WTC11 (cell line): ENCODE data around the gene UCHL5. TPM values are rescaled to one million over a fixed set of nuclear protein-coding genes. Genes with fewer than 3 reads are reported as not detected.

Source experiments
- ATAC-seq: fragments of 200-7000 bp; cut with Tn5 transposase; 2 replicates; pipeline ENCODE4 v1.10.0; 2021; ENCODE audit warnings: mild to moderate bottlenecking, moderate library complexity
- CTCF ChIA-PET: fragments of 300-600 bp; sonication (Branson Sonifier 250); formaldehyde crosslinking; loops from one replicate; lab custom pipeline; 2021; ENCODE audit warnings: antibody characterized with exemption; lab: Charles Lee
- POLR2A ChIA-PET: fragments of 350-600 bp; sonication (Branson Sonifier 250); formaldehyde crosslinking; loops from one replicate; lab custom pipeline; 2021; ENCODE audit warnings: antibody characterized with exemption; lab: Charles Lee
- DNase-seq: peaks from one replicate; pipeline ENCODE4 v3.0.0; 2021; ENCODE audit warnings: low spot score
- H3K27ac Mint-ChIP-seq: 2 replicates; pipeline ENCODE4 v1.8.0; 2021; ENCODE audit warnings: mixed read lengths
- H3K27me3 Mint-ChIP-seq: 2 replicates; pipeline ENCODE4 v1.8.0; 2021; ENCODE audit warnings: low read depth, mild to moderate bottlenecking, moderate library complexity, mixed read lengths
- H3K36me3 Mint-ChIP-seq: 2 replicates; pipeline ENCODE4 v1.8.0; 2021; ENCODE audit warnings: mixed read lengths
- H3K4me1 Mint-ChIP-seq: 2 replicates; pipeline ENCODE4 v1.8.0; 2022; ENCODE audit warnings: mixed read lengths
- H3K4me3 Mint-ChIP-seq: 2 replicates; pipeline ENCODE4 v1.8.0; 2021; ENCODE audit warnings: mild to moderate bottlenecking, moderate library complexity, mixed read lengths
- H3K9me3 Mint-ChIP-seq: 2 replicates; pipeline ENCODE4 v1.8.0; 2021; ENCODE audit warnings: mixed read lengths
- E2F1 ChIP-seq: sonication (generic); formaldehyde crosslinking; IDR thresholded peaks from 2 replicates; pipeline ENCODE4 v1.8.0; 2022; ENCODE audit warnings: mild to moderate bottlenecking, missing genetic modification reagents
- ELF4 ChIP-seq: sonication (generic); formaldehyde crosslinking; IDR thresholded peaks from 2 replicates; pipeline ENCODE4 v1.8.1; 2022; ENCODE audit warnings: low read depth, mild to moderate bottlenecking, moderate library complexity, missing genetic modification reagents
- FOXP1 ChIP-seq: sonication (generic); formaldehyde crosslinking; IDR thresholded peaks from 2 replicates; pipeline ENCODE4 v1.8.0; 2022; ENCODE audit warnings: missing genetic modification reagents, mild to moderate bottlenecking, moderate library complexity, borderline replicate concordance
- FOXP4 ChIP-seq: sonication (generic); formaldehyde crosslinking; IDR thresholded peaks from 2 replicates; pipeline ENCODE4 v1.8.0; 2022; ENCODE audit warnings: mild to moderate bottlenecking, missing genetic modification reagents
- MXD4 ChIP-seq: fragments of 250-450 bp; sonication (Bioruptor Pico); IDR thresholded peaks from 2 replicates; pipeline ENCODE4 v1.8.0; 2021; ENCODE audit warnings: mild to moderate bottlenecking, moderate library complexity, borderline replicate concordance
- NFATC4 ChIP-seq: fragments of 250-450 bp; sonication (Bioruptor Pico); IDR thresholded peaks from 2 replicates; pipeline ENCODE4 v1.9.0; 2021; ENCODE audit warnings: mild to moderate bottlenecking
- NR1H2 ChIP-seq: sonication (generic); formaldehyde crosslinking; IDR thresholded peaks from 2 replicates; pipeline ENCODE4 v1.9.0; 2021; ENCODE audit warnings: mild to moderate bottlenecking, moderate library complexity, missing genetic modification reagents
- USF2 ChIP-seq: sonication (generic); formaldehyde crosslinking; IDR thresholded peaks from 2 replicates; pipeline ENCODE4 v1.8.1; 2023; ENCODE audit warnings: mild to moderate bottlenecking, missing genetic modification reagents, moderate library complexity
- ZBTB21 ChIP-seq: sonication (generic); formaldehyde crosslinking; IDR thresholded peaks from 2 replicates; pipeline ENCODE4 v1.8.1; 2023; ENCODE audit warnings: mild to moderate bottlenecking, missing genetic modification reagents, borderline replicate concordance
- ZBTB43 ChIP-seq: sonication (generic); formaldehyde crosslinking; IDR thresholded peaks from 2 replicates; pipeline ENCODE4 v1.8.1; 2023; ENCODE audit warnings: mild to moderate bottlenecking, missing genetic modification reagents
- ZNF671 ChIP-seq: fragments of 250-450 bp; sonication (Bioruptor Pico); IDR thresholded peaks from 2 replicates; pipeline ENCODE4 v1.8.0; 2021; ENCODE audit warnings: mild to moderate bottlenecking
- ZSCAN18 ChIP-seq: fragments of 250-450 bp; sonication (Bioruptor Pico); IDR thresholded peaks from 2 replicates; pipeline ENCODE4 v2.1.2; 2022; ENCODE audit warnings: mild to moderate bottlenecking, moderate library complexity
- total RNA-seq: library from RNA; stranded (reverse); gene quantifications from 3 replicates; pipeline ENCODE4 v1.2.3, GENCODE V29; 2021
- TF ChIP-seq, protein P1 (sequence below): sonication (generic); formaldehyde crosslinking; IDR thresholded peaks from 2 replicates; pipeline ENCODE4 v1.8.0; 2022; ENCODE audit warnings: mild to moderate bottlenecking, missing genetic modification reagents
- TF ChIP-seq, protein P2 (sequence below): fragments of 250-450 bp; sonication (Bioruptor Pico); IDR thresholded peaks from 2 replicates; pipeline ENCODE4 v1.9.0; 2021; ENCODE audit warnings: mild to moderate bottlenecking
- TF ChIP-seq, protein P3 (sequence below): fragments of 250-450 bp; sonication (Bioruptor Pico); IDR thresholded peaks from 2 replicates; pipeline ENCODE4 v1.9.0; 2021; ENCODE audit warnings: mild to moderate bottlenecking

UCHL5 gene
- total RNA-seq, 1 experiment from 2014 or later: 41.5 TPM

GRCh38 chr1:192978195-192978710 is 80.9 kb downstream of the UCHL5 start:
- DNase-seq (no peak), ATAC-seq (no peak)
- Mint-ChIP-seq H3K36me3 (peaks cover 25% of the 10 kb centered on the region), H3K4me1 (peaks cover 31% of the 10 kb centered on the region), H3K9me3 (peaks cover 35% of the 10 kb centered on the region), H3K27me3 (peaks cover 2% of the 10 kb centered on the region; the same call in 1 of the 2 replicates), H3K27ac (no peak overlapping the region), H3K4me3 (no peak overlapping the region)
- ChIA-PET CTCF (no interaction called here), POLR2A (no interaction called here)
- no peak for TF ChIP-seq USF2
- no peak for TF ChIP-seq MXD4 (CRISPR knock-in tag)
- TF ChIP-seq ZBTB43 (CRISPR knock-in tag): no peak
- TF ChIP-seq, protein P1, sequence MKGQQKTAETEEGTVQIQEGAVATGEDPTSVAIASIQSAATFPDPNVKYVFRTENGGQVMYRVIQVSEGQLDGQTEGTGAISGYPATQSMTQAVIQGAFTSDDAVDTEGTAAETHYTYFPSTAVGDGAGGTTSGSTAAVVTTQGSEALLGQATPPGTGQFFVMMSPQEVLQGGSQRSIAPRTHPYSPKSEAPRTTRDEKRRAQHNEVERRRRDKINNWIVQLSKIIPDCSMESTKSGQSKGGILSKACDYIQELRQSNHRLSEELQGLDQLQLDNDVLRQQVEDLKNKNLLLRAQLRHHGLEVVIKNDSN (CRISPR knock-in tag): no peak
- TF ChIP-seq FOXP4: no peak
- TF ChIP-seq ZSCAN18 (CRISPR knock-in tag): no peak
- TF ChIP-seq, protein P2, sequence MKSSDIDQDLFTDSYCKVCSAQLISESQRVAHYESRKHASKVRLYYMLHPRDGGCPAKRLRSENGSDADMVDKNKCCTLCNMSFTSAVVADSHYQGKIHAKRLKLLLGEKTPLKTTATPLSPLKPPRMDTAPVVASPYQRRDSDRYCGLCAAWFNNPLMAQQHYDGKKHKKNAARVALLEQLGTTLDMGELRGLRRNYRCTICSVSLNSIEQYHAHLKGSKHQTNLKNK (CRISPR knock-in tag): no peak
- no peak for TF ChIP-seq ELF4
- TF ChIP-seq NFATC4 (CRISPR knock-in tag): no peak
- TF ChIP-seq NR1H2 (CRISPR knock-in tag): no peak
- TF ChIP-seq ZBTB21 (CRISPR knock-in tag): no peak
- TF ChIP-seq, protein P3, sequence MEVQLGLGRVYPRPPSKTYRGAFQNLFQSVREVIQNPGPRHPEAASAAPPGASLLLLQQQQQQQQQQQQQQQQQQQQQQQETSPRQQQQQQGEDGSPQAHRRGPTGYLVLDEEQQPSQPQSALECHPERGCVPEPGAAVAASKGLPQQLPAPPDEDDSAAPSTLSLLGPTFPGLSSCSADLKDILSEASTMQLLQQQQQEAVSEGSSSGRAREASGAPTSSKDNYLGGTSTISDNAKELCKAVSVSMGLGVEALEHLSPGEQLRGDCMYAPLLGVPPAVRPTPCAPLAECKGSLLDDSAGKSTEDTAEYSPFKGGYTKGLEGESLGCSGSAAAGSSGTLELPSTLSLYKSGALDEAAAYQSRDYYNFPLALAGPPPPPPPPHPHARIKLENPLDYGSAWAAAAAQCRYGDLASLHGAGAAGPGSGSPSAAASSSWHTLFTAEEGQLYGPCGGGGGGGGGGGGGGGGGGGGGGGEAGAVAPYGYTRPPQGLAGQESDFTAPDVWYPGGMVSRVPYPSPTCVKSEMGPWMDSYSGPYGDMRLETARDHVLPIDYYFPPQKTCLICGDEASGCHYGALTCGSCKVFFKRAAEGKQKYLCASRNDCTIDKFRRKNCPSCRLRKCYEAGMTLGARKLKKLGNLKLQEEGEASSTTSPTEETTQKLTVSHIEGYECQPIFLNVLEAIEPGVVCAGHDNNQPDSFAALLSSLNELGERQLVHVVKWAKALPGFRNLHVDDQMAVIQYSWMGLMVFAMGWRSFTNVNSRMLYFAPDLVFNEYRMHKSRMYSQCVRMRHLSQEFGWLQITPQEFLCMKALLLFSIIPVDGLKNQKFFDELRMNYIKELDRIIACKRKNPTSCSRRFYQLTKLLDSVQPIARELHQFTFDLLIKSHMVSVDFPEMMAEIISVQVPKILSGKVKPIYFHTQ (CRISPR knock-in tag): no peak
- no peak for TF ChIP-seq ZNF671 (CRISPR knock-in tag)
- no peak for TF ChIP-seq FOXP1 (CRISPR knock-in tag)
- no peak for TF ChIP-seq E2F1
